HCT116 (cell line): ENCODE measurements around the gene TEKTIP1. TPM values are rescaled to one million over a fixed set of nuclear protein-coding genes. Genes with fewer than 3 reads are reported as not detected.

Source experiments
- ATAC-seq: fragments of 200-7000 bp; cut with Tn5 transposase; 2 replicates; pipeline ENCODE4 v1.9.1; 2020; ENCODE audit warnings: mild to moderate bottlenecking, moderate library complexity
- BruUV-seq: library from RNA; stranded (reverse); fragments of 400-500 nt; replicated peaks from 2 replicates; lab custom pipeline; 2021; lab: Mats Ljungman, UMichigan
- CTCF ChIA-PET: fragments of 300-600 bp; sonication (Branson Sonifier 250); formaldehyde crosslinking; loops from one replicate; lab custom pipeline; 2021; ENCODE audit warnings: antibody characterized with exemption; lab: Charles Lee
- POLR2A ChIA-PET: fragments of 300-600, 350-600 bp; sonication (Branson Sonifier 250); formaldehyde crosslinking; loops from one replicate; lab custom pipeline; 2021; ENCODE audit warnings: antibody characterized with exemption; lab: Charles Lee
- RAD21 ChIA-PET, 2 experiments: fragments of 300-600 bp; sonication (Branson Sonifier 250); formaldehyde crosslinking; loops; one replicate each; lab custom pipeline; 2023; ENCODE audit warnings: low total read pairs in 2 of 2; ENCODE audit not compliant: uncharacterized antibody in 2 of 2, unreplicated experiment in 2 of 2, low non-redundant PET in 1 of 2; lab: Charles Lee
- DNase-seq: peaks from one replicate; pipeline ENCODE4 v3.0.0-alpha.2; 2010; ENCODE audit warnings: low read depth, low spot score
- H2AFZ ChIP-seq: fragments of 200-600 bp; shearing (Covaris generic), sonication (generic); 2 replicates; pipeline ENCODE4 v1.6.1; 2017; ENCODE audit warnings: low read depth, mixed run types, mixed read lengths, antibody characterized with exemption, low read length; ENCODE audit not compliant: poor library complexity, severe bottlenecking
- H3K27ac ChIP-seq: 2 replicates; pipeline ENCODE4 v1.5.1; 2012; ENCODE audit warnings: low read depth, low read length
- H3K27me3 ChIP-seq: fragments of 200-600 bp; sonication (generic); 2 replicates; pipeline ENCODE4 v1.6.1; 2016; ENCODE audit warnings: mixed run types, low read length, mixed read lengths; ENCODE audit not compliant: insufficient read depth
- H3K36me3 ChIP-seq, 2 experiments: fragments of 200-500 bp in 1 of 2; fragments of 200-600 bp in 1 of 2; sonication (Bioruptor generic) in 1 of 2; sonication (generic) in 1 of 2; 2 replicates each; pipeline versions ENCODE4 v1.5.1 to v1.6.1; 2014 to 2016; ENCODE audit warnings: low read length in 2 of 2, inconsistent platforms in 1 of 2, mixed read lengths in 1 of 2, mixed run types in 1 of 2; ENCODE audit not compliant: insufficient read depth in 2 of 2, control insufficient read depth in 1 of 2
- H3K4me1 ChIP-seq, 2 experiments: fragments of 200-600 bp in 1 of 2; sonication (generic) in 1 of 2; 2 replicates each; pipeline versions ENCODE4 v1.5.1 to v1.6.1; 2012 to 2017; ENCODE audit warnings: low read length in 2 of 2, inconsistent platforms in 1 of 2, mild to moderate bottlenecking in 1 of 2, mixed read lengths in 1 of 2, mixed run types in 1 of 2, moderate library complexity in 1 of 2; ENCODE audit not compliant: insufficient read depth in 2 of 2, control insufficient read depth in 1 of 2
- H3K4me2 ChIP-seq: fragments of 200-600 bp; sonication (generic); 2 replicates; pipeline ENCODE4 v1.6.1; 2017; ENCODE audit warnings: mixed run types, low read length, mixed read lengths
- H3K4me3 ChIP-seq, 2 experiments: fragments of 200-600 bp in 1 of 2; sonication (generic) in 1 of 2; replicated peaks in 1 of 2; 2 replicates each; pipeline ENCODE4 v1.5.1; 2011 to 2016; ENCODE audit warnings: low read length in 2 of 2, control low read depth in 1 of 2, low read depth in 1 of 2, mild to moderate bottlenecking in 1 of 2, mixed read lengths in 1 of 2, mixed run types in 1 of 2
- H3K79me2 ChIP-seq: fragments of 200-600 bp; sonication (generic); 2 replicates; pipeline ENCODE4 v1.6.1; 2017; ENCODE audit warnings: mild to moderate bottlenecking, mixed run types, low read length, moderate library complexity, mixed read lengths; ENCODE audit not compliant: insufficient read depth
- H3K9ac ChIP-seq: fragments of 200-600 bp; sonication (generic); 2 replicates; pipeline ENCODE4 v1.6.1; 2016; ENCODE audit warnings: low read length, mixed read lengths
- H3K9me2 ChIP-seq: fragments of 200-600 bp; sonication (generic), shearing (Covaris generic); 2 replicates; pipeline ENCODE4 v1.6.1; 2017; ENCODE audit warnings: mixed run types, mild to moderate bottlenecking, moderate library complexity; ENCODE audit not compliant: insufficient read depth
- H3K9me3 ChIP-seq, 2 experiments: fragments of 200-500 bp in 1 of 2; fragments of 200-600 bp in 1 of 2; sonication (Bioruptor generic) in 1 of 2; sonication (generic) in 1 of 2; 2 replicates each; pipeline ENCODE4 v1.6.1; 2014 to 2017; ENCODE audit warnings: low read length in 2 of 2, mixed read lengths in 2 of 2, inconsistent platforms in 1 of 2, low read depth in 1 of 2, mild to moderate bottlenecking in 1 of 2, mixed run types in 1 of 2, moderate library complexity in 1 of 2; ENCODE audit not compliant: control insufficient read depth in 1 of 2, insufficient read depth in 1 of 2
- H4K20me1 ChIP-seq: fragments of 200-600 bp; sonication (generic), shearing (Covaris generic); 2 replicates; pipeline ENCODE4 v1.6.1; 2017; ENCODE audit warnings: mixed run types, mild to moderate bottlenecking, moderate library complexity; ENCODE audit not compliant: insufficient read depth
- CBX3 ChIP-seq: IDR thresholded peaks from 2 replicates; pipeline ENCODE4 v1.6.1; 2012; ENCODE audit warnings: low read depth
- ELF1 ChIP-seq: IDR thresholded peaks from 2 replicates; pipeline ENCODE4 v1.6.1; 2012; ENCODE audit warnings: low read depth, borderline replicate concordance
- JUND ChIP-seq: IDR thresholded peaks from 2 replicates; pipeline ENCODE4 v1.6.1; 2012
- POLR2A ChIP-seq: IDR thresholded peaks from 2 replicates; pipeline ENCODE4 v1.7.0; 2011; ENCODE audit warnings: borderline replicate concordance; ENCODE audit not compliant: insufficient read depth, insufficient read length; ENCODE audit errors: extremely low read depth
- POLR2AphosphoS5 ChIP-seq: IDR thresholded peaks from 2 replicates; pipeline ENCODE4 v1.6.1; 2011; ENCODE audit warnings: mild to moderate bottlenecking, low read depth, low read length, moderate library complexity
- SIN3A ChIP-seq: IDR thresholded peaks from 2 replicates; pipeline ENCODE4 v1.6.1; 2012; ENCODE audit warnings: low read depth
- SRF ChIP-seq: IDR thresholded peaks from 2 replicates; pipeline ENCODE4 v1.6.1; 2012; ENCODE audit warnings: low read depth
- intact Hi-C: fragments of 100-400 bp; cut with micrococcal nuclease; formaldehyde crosslinking; loops from 2 replicates; pipeline ENCODE4 v1.10.0; 2022
- total RNA-seq: library from RNA; stranded (reverse); gene quantifications from one replicate; pipeline ENCODE4 v1.2.1, GENCODE V29; 2021; ENCODE audit not compliant: unreplicated experiment
- TF ChIP-seq, protein P1 (sequence below): IDR thresholded peaks from 2 replicates; pipeline ENCODE4 v1.6.1; 2011; ENCODE audit warnings: mild to moderate bottlenecking, low read length, moderate library complexity; ENCODE audit not compliant: insufficient replicate concordance; ENCODE audit errors: extremely low read depth
- TF ChIP-seq, protein P2 (sequence below): IDR thresholded peaks from 2 replicates; pipeline ENCODE4 v1.6.1; 2012; ENCODE audit warnings: low read depth

Gene TEKTIP1
- total RNA-seq, 1 experiment from 2014 or later: 1.2 TPM

- H3K27ac ChIP-seq: no peak overlapping the region
- no TSS peak for BruUV-seq
- H3K27me3 ChIP-seq: no peaks in the 10 kb centered on the region
- no peak overlapping the region for H3K4me3 ChIP-seq
- TF ChIP-seq SIN3A (no peak), JUND (no peak)
- TF ChIP-seq, all 23 proteins: peak for 0
- Histone ChIP-seq H3K4me2 (no peak overlapping the region), H2AFZ (no peak overlapping the region), H3K36me3 (peaks cover 11 to 27% of the 10 kb centered on the region in 2 experiments; a peak in 3 of 4 replicates), H3K4me1 (peaks cover 3 to 22% of the 10 kb centered on the region in 2 experiments; a peak in 3 of 4 replicates), H3K79me2 (no peaks in the 10 kb centered on the region), H3K9ac (no peak overlapping the region), H4K20me1 (no peaks in the 10 kb centered on the region), H3K9me2 (no peaks in the 10 kb centered on the region), H3K9me3 (no peaks in the 10 kb centered on the region)
- ChIA-PET RAD21 (no interaction called here), CTCF (no interaction called here), POLR2A (no interaction called here)
- intact Hi-C loops: no loop called here
- DNase-seq: no peak
- no peak for ATAC-seq
Measured at GRCh38 chr19:3535563-3535965, 3.4 kb upstream of the TEKTIP1 start.

GRCh38 chr19:3535981-3536380, 3.0 kb upstream of the TEKTIP1 start:
- Histone ChIP-seq H3K79me2 (no peaks in the 10 kb centered on the region), H3K27ac (no peak overlapping the region), H3K4me3 (no peak overlapping the region), H3K27me3 (no peaks in the 10 kb centered on the region), H3K9ac (no peak overlapping the region), H3K9me2 (no peaks in the 10 kb centered on the region), H3K36me3 (peaks cover 11 to 24% of the 10 kb centered on the region in 2 experiments; a peak in 3 of 4 replicates), H3K9me3 (no peaks in the 10 kb centered on the region), H2AFZ (no peak overlapping the region), H3K4me1 (peaks cover 3 to 22% of the 10 kb centered on the region in 2 experiments; a peak in 3 of 4 replicates), H3K4me2 (no peak overlapping the region), H4K20me1 (no peaks in the 10 kb centered on the region)
- no peak for TF ChIP-seq POLR2A
- no peak for TF ChIP-seq POLR2AphosphoS5
- TF ChIP-seq SRF: no peak
- TF ChIP-seq, protein P1, sequence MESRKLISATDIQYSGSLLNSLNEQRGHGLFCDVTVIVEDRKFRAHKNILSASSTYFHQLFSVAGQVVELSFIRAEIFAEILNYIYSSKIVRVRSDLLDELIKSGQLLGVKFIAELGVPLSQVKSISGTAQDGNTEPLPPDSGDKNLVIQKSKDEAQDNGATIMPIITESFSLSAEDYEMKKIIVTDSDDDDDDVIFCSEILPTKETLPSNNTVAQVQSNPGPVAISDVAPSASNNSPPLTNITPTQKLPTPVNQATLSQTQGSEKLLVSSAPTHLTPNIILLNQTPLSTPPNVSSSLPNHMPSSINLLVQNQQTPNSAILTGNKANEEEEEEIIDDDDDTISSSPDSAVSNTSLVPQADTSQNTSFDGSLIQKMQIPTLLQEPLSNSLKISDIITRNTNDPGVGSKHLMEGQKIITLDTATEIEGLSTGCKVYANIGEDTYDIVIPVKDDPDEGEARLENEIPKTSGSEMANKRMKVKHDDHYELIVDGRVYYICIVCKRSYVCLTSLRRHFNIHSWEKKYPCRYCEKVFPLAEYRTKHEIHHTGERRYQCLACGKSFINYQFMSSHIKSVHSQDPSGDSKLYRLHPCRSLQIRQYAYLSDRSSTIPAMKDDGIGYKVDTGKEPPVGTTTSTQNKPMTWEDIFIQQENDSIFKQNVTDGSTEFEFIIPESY: no peak
- TF ChIP-seq ELF1: no peak
- TF ChIP-seq, protein P2, sequence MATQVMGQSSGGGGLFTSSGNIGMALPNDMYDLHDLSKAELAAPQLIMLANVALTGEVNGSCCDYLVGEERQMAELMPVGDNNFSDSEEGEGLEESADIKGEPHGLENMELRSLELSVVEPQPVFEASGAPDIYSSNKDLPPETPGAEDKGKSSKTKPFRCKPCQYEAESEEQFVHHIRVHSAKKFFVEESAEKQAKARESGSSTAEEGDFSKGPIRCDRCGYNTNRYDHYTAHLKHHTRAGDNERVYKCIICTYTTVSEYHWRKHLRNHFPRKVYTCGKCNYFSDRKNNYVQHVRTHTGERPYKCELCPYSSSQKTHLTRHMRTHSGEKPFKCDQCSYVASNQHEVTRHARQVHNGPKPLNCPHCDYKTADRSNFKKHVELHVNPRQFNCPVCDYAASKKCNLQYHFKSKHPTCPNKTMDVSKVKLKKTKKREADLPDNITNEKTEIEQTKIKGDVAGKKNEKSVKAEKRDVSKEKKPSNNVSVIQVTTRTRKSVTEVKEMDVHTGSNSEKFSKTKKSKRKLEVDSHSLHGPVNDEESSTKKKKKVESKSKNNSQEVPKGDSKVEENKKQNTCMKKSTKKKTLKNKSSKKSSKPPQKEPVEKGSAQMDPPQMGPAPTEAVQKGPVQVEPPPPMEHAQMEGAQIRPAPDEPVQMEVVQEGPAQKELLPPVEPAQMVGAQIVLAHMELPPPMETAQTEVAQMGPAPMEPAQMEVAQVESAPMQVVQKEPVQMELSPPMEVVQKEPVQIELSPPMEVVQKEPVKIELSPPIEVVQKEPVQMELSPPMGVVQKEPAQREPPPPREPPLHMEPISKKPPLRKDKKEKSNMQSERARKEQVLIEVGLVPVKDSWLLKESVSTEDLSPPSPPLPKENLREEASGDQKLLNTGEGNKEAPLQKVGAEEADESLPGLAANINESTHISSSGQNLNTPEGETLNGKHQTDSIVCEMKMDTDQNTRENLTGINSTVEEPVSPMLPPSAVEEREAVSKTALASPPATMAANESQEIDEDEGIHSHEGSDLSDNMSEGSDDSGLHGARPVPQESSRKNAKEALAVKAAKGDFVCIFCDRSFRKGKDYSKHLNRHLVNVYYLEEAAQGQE: no peak
- TF ChIP-seq CBX3: no peak
- DNase-seq: no peak
- ChIA-PET RAD21 (no interaction called here), POLR2A (no interaction called here), CTCF (no interaction called here)
- no peak for ATAC-seq
- no TSS peak for BruUV-seq
- intact Hi-C loops: no loop called here
